Smooth muscle cell (in vitro differentiated cells): Measurements from ENCODE around the gene SMAD7. TPM values are rescaled to one million over a fixed set of nuclear protein-coding genes. Genes with fewer than 3 reads are reported as not detected.

Source experiments
- DNase-seq: peaks from one replicate; lab custom pipeline; 2025; ENCODE audit not compliant: unreplicated experiment; lab: John Stamatoyannopoulos, UW
- H2AFZ ChIP-seq: fragments of 200-600 bp; sonication (generic); 2 replicates; pipeline ENCODE4 v1.6.0; 2016; ENCODE audit warnings: antibody characterized with exemption, low read depth, mild to moderate bottlenecking
- H3F3A ChIP-seq: fragments of 200-600 bp; sonication (generic); 2 replicates; pipeline ENCODE4 v1.6.0; 2017; ENCODE audit warnings: antibody characterized with exemption, low read depth
- H3K27ac ChIP-seq: fragments of 200-600 bp; sonication (generic); 2 replicates; pipeline ENCODE4 v1.5.1; 2016; ENCODE audit warnings: low read depth, mild to moderate bottlenecking
- H3K27me3 ChIP-seq: fragments of 200-600 bp; sonication (generic); 2 replicates; pipeline ENCODE4 v1.6.1; 2016; ENCODE audit warnings: low read depth, mild to moderate bottlenecking
- H3K36me3 ChIP-seq: fragments of 200-600 bp; sonication (generic); 2 replicates; pipeline ENCODE4 v1.5.1; 2016; ENCODE audit warnings: low read depth
- H3K4me1 ChIP-seq: fragments of 200-600 bp; sonication (generic); 2 replicates; pipeline ENCODE4 v1.5.1; 2016; ENCODE audit warnings: low read depth
- H3K4me2 ChIP-seq: fragments of 200-600 bp; sonication (generic); 2 replicates; pipeline ENCODE4 v1.6.0; 2016; ENCODE audit warnings: mild to moderate bottlenecking
- H3K4me3 ChIP-seq: fragments of 200-600 bp; sonication (generic); 2 replicates; pipeline ENCODE4 v1.5.1; 2016; ENCODE audit warnings: mild to moderate bottlenecking
- H3K79me2 ChIP-seq: fragments of 200-600 bp; sonication (generic); 2 replicates; pipeline ENCODE4 v1.6.0; 2016; ENCODE audit warnings: low read depth, mild to moderate bottlenecking
- H3K9ac ChIP-seq: fragments of 200-600 bp; sonication (generic); 2 replicates; pipeline ENCODE4 v1.6.0; 2016; ENCODE audit warnings: low read depth
- H3K9me3 ChIP-seq: fragments of 200-600 bp; sonication (generic); replicated peaks from 2 replicates; pipeline ENCODE4 v1.5.1; 2016; ENCODE audit warnings: low read depth
- H4K20me1 ChIP-seq: fragments of 200-600 bp; sonication (generic); 2 replicates; pipeline ENCODE4 v1.6.0; 2016; ENCODE audit warnings: low read depth
- WGBS: methylation state at CpG from one replicate; pipeline ENCODE4 v1.1.7; 2016; ENCODE audit warnings: low lambda C conversion rate; 5-methylcytosine and 5-hydroxymethylcytosine counted together
- polyA plus RNA-seq: library from polyadenylated mRNA; unstranded; fragments of >200 nt; fragmentation: Nextera tagmentation; extraction: Ambion mirVana; gene quantifications from 2 replicates; pipeline ENCODE4 v1.2.1, GENCODE V29; 2016
- total RNA-seq: library from RNA; depleted of rRNA; stranded (reverse); fragments of >200 nt; gene quantifications from 2 replicates; pipeline ENCODE4 v1.2.3, GENCODE V29; 2014
- TF ChIP-seq, protein P1 (sequence below): fragments of 200-600 bp; sonication (generic); IDR thresholded peaks from 2 replicates; pipeline ENCODE4 v1.5.1; 2017; ENCODE audit warnings: borderline replicate concordance, mild to moderate bottlenecking, antibody characterized with exemption; ENCODE audit not compliant: insufficient read depth, poor library complexity, severe bottlenecking

SMAD7 gene
- total and polyA plus RNA-seq, 2 experiments from 2014 or later = 114 to 134 TPM

DNA sequence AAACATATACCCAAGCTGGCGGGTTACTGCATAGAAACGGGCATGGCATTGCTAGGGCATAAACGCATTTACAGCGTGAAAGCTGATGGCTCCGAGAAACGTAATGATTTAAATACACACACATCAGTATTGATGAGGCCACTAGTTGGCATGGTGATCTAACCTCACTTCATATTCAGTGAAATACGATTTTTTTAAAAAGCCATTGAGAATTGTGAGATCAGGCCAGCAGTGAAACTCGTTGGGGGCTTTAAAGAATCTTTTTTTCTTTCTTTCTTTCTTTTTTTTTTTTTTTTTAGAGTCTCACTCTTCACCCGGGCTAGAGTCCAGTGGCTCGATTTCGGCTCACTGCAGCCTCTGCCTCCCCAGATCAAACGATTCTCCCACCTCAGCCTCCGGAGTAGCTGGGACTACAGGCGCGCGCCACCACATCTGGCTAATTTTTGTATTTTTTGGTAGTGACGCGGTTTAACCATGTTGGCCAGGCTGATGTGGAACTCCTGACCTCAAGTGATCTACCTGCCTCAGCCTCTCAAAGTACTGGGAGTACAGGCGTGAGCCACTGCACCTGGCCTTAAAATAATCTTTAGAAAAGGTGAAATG, 2.4 kb upstream of the SMAD7 start:
- no peak for DNase-seq
- H3K27ac ChIP-seq = peak overlapping the region; percentile 100
- H3K79me2 ChIP-seq = peaks cover 59% of the 10 kb centered on the region
- H3K36me3 ChIP-seq = no peaks in the 10 kb centered on the region
- H4K20me1 ChIP-seq = peaks cover 34% of the 10 kb centered on the region
- H3K4me1 ChIP-seq = peaks cover 28% of the 10 kb centered on the region
- peak overlapping the region; percentile 97 for H3K4me3 ChIP-seq
- TF ChIP-seq, protein P1, sequence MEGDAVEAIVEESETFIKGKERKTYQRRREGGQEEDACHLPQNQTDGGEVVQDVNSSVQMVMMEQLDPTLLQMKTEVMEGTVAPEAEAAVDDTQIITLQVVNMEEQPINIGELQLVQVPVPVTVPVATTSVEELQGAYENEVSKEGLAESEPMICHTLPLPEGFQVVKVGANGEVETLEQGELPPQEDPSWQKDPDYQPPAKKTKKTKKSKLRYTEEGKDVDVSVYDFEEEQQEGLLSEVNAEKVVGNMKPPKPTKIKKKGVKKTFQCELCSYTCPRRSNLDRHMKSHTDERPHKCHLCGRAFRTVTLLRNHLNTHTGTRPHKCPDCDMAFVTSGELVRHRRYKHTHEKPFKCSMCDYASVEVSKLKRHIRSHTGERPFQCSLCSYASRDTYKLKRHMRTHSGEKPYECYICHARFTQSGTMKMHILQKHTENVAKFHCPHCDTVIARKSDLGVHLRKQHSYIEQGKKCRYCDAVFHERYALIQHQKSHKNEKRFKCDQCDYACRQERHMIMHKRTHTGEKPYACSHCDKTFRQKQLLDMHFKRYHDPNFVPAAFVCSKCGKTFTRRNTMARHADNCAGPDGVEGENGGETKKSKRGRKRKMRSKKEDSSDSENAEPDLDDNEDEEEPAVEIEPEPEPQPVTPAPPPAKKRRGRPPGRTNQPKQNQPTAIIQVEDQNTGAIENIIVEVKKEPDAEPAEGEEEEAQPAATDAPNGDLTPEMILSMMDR = no peak
- peaks cover 21% of the 10 kb centered on the region for H3F3A ChIP-seq
- no peak overlapping the region for H2AFZ ChIP-seq
- H3K4me2 ChIP-seq = peak overlapping the region; percentile 92
- no peaks in the 10 kb centered on the region for H3K27me3 ChIP-seq
- H3K9me3 ChIP-seq = no peaks in the 10 kb centered on the region
- H3K9ac ChIP-seq = peak overlapping the region; percentile 100
- 54% methylated on average over 19 of the region's 19 CpGs for WGBS

DNA sequence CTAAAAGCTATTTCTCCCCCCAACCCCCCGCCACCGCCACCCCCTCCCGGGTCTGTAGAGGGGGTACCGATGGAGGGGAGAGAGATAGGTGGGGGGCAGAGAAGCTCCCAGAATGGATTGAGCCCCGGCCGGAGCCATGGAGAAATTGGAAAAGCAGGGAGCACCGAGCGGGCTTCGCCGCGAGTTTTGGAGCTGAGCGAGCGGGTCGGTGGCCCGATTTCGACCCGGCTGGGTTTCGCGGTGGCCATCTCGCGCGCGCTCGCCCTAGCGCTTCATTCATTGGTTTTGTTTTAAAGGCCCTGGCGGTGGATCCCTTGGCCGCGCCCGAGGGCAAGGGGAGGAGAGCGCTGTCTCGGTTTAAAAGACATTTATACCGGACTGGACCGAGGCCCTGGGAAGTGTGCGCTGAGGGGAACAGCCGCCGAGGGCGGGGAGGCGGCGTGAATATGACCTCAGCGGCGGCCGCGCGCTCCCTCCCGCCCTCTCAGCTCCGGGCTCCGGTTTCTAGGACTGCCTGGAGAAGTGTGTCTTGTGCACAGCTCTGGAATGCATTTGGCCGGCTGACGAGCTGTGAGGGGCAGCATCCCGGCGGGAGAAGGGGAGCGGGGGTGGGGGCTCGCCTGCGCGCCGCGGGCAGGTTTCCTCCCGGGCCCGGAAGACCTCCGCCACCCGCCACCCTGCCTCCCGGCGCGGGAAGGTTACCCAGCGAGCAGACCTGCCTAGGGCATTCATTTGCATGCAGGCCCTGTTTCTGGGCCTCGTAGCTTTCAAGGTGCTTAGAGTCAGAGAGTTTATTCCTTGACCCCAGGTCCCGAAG, 1.7 kb upstream of the SMAD7 start:
- peak overlapping the region; percentile 97 for H3K4me3 ChIP-seq
- peak overlapping the region; percentile 92 for H3K4me2 ChIP-seq
- H3K27ac ChIP-seq = peak overlapping the region; percentile 100
- H4K20me1 ChIP-seq = peaks cover 41% of the 10 kb centered on the region
- H3K36me3 ChIP-seq = no peaks in the 10 kb centered on the region
- TF ChIP-seq, protein P1 = no peak
- peaks cover 59% of the 10 kb centered on the region for H3K79me2 ChIP-seq
- peak; percentile 94 for DNase-seq
- H3K27me3 ChIP-seq = no peaks in the 10 kb centered on the region
- WGBS = under 1% methylated on average over 63 of the region's 67 CpGs
- peak overlapping the region; percentile 100 for H3K9ac ChIP-seq
- no peaks in the 10 kb centered on the region for H3K9me3 ChIP-seq
- peaks cover 28% of the 10 kb centered on the region for H3K4me1 ChIP-seq
- peaks cover 25% of the 10 kb centered on the region for H3F3A ChIP-seq
- peak overlapping the region; percentile 28 for H2AFZ ChIP-seq

DNA sequence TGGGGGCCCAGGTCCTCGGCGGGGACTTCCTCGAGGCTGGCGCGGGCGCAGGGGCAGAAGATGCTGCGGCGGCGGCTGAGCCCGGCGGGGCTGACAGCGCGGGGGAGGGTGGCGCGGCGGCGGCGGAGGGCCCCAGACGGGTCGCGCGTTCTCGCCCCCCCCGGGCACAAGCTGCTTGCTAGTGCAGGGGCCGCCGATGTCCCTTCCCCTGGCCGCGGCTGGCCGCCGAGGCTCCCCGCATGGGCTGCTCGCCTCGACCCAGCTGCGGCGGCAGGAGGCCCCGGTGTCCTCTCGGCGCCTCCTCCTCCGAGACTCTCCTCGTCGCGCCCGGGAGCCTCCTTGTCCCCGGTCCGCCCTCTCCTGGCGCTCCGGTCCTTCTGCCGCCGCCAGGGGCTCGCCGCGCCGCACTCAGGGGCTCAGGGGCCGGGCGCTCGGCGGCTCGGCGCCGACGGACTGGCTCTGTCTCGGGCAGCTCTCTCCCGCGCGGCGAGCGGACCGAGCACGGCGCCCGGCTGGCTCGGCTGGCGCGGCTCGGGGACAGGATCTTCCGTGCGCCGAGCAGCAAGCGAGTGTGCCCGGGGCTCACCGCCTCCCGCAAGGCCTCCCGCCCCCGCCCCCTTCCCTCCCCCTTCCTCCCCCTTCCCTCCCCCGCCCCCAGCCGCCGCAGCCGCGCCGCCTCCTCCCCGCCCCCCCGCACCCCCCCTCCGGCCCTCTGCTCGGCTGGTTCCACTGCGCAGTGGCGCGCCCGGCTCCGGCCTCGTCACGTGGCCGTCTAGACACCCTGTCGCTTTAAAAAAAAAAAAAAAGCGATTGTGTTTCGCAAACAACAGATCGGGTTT, 902 bp upstream of the SMAD7 start:
- H3F3A ChIP-seq = peaks cover 31% of the 10 kb centered on the region
- H2AFZ ChIP-seq = no peak overlapping the region
- H3K27me3 ChIP-seq = no peaks in the 10 kb centered on the region
- peak overlapping the region; percentile 100 for H3K27ac ChIP-seq
- H4K20me1 ChIP-seq = peaks cover 49% of the 10 kb centered on the region
- WGBS = under 1% methylated on average over 58 of the region's 106 CpGs
- peak overlapping the region; percentile 92 for H3K4me2 ChIP-seq
- peaks cover 61% of the 10 kb centered on the region for H3K79me2 ChIP-seq
- H3K4me1 ChIP-seq = peaks cover 29% of the 10 kb centered on the region
- peak overlapping the region; percentile 97 for H3K4me3 ChIP-seq
- H3K36me3 ChIP-seq = no peaks in the 10 kb centered on the region
- H3K9me3 ChIP-seq = no peaks in the 10 kb centered on the region
- DNase-seq = no peak
- TF ChIP-seq, protein P1 = peak; percentile 31
- H3K9ac ChIP-seq = peak overlapping the region; percentile 100
